HCT116 (cell line): ENCODE measurements around the gene WWP2. TPM values are rescaled to one million over a fixed set of nuclear protein-coding genes. Genes with fewer than 3 reads are reported as not detected.
A peak's percentile ranks its signal among the peaks of the same experiment; 100 is the strongest.

Experiments
- ATAC-seq: fragments of 200-7000 bp; cut with Tn5 transposase; 2 replicates; pipeline ENCODE4 v1.9.1; 2020; ENCODE audit warnings: mild to moderate bottlenecking, moderate library complexity
- BruUV-seq: library from RNA; stranded (reverse); fragments of 400-500 nt; replicated peaks from 2 replicates; lab custom pipeline; 2021; lab: Mats Ljungman, UMichigan
- CTCF ChIA-PET: fragments of 300-600 bp; sonication (Branson Sonifier 250); formaldehyde crosslinking; loops from one replicate; lab custom pipeline; 2021; ENCODE audit warnings: antibody characterized with exemption; lab: Charles Lee
- POLR2A ChIA-PET: fragments of 300-600, 350-600 bp; sonication (Branson Sonifier 250); formaldehyde crosslinking; loops from one replicate; lab custom pipeline; 2021; ENCODE audit warnings: antibody characterized with exemption; lab: Charles Lee
- RAD21 ChIA-PET, 2 experiments: fragments of 300-600 bp; sonication (Branson Sonifier 250); formaldehyde crosslinking; loops; one replicate each; lab custom pipeline; 2023; ENCODE audit warnings: low total read pairs in 2 of 2; ENCODE audit not compliant: uncharacterized antibody in 2 of 2, unreplicated experiment in 2 of 2, low non-redundant PET in 1 of 2; lab: Charles Lee
- DNase-seq: peaks from one replicate; pipeline ENCODE4 v3.0.0-alpha.2; 2010; ENCODE audit warnings: low read depth, low spot score
- H2AFZ ChIP-seq: fragments of 200-600 bp; shearing (Covaris generic), sonication (generic); 2 replicates; pipeline ENCODE4 v1.6.1; 2017; ENCODE audit warnings: low read depth, mixed run types, mixed read lengths, antibody characterized with exemption, low read length; ENCODE audit not compliant: poor library complexity, severe bottlenecking
- H3K27ac ChIP-seq: 2 replicates; pipeline ENCODE4 v1.5.1; 2012; ENCODE audit warnings: low read depth, low read length
- H3K27me3 ChIP-seq: fragments of 200-600 bp; sonication (generic); 2 replicates; pipeline ENCODE4 v1.6.1; 2016; ENCODE audit warnings: mixed run types, low read length, mixed read lengths; ENCODE audit not compliant: insufficient read depth
- H3K36me3 ChIP-seq, 2 experiments: fragments of 200-500 bp in 1 of 2; fragments of 200-600 bp in 1 of 2; sonication (Bioruptor generic) in 1 of 2; sonication (generic) in 1 of 2; 2 replicates each; pipeline versions ENCODE4 v1.5.1 to v1.6.1; 2014 to 2016; ENCODE audit warnings: low read length in 2 of 2, inconsistent platforms in 1 of 2, mixed read lengths in 1 of 2, mixed run types in 1 of 2; ENCODE audit not compliant: insufficient read depth in 2 of 2, control insufficient read depth in 1 of 2
- H3K4me1 ChIP-seq, 2 experiments: fragments of 200-600 bp in 1 of 2; sonication (generic) in 1 of 2; 2 replicates each; pipeline versions ENCODE4 v1.5.1 to v1.6.1; 2012 to 2017; ENCODE audit warnings: low read length in 2 of 2, inconsistent platforms in 1 of 2, mild to moderate bottlenecking in 1 of 2, mixed read lengths in 1 of 2, mixed run types in 1 of 2, moderate library complexity in 1 of 2; ENCODE audit not compliant: insufficient read depth in 2 of 2, control insufficient read depth in 1 of 2
- H3K4me2 ChIP-seq: fragments of 200-600 bp; sonication (generic); 2 replicates; pipeline ENCODE4 v1.6.1; 2017; ENCODE audit warnings: mixed run types, low read length, mixed read lengths
- H3K4me3 ChIP-seq, 2 experiments: fragments of 200-600 bp in 1 of 2; sonication (generic) in 1 of 2; replicated peaks in 1 of 2; 2 replicates each; pipeline ENCODE4 v1.5.1; 2011 to 2016; ENCODE audit warnings: low read length in 2 of 2, control low read depth in 1 of 2, low read depth in 1 of 2, mild to moderate bottlenecking in 1 of 2, mixed read lengths in 1 of 2, mixed run types in 1 of 2
- H3K79me2 ChIP-seq: fragments of 200-600 bp; sonication (generic); 2 replicates; pipeline ENCODE4 v1.6.1; 2017; ENCODE audit warnings: mild to moderate bottlenecking, mixed run types, low read length, moderate library complexity, mixed read lengths; ENCODE audit not compliant: insufficient read depth
- H3K9ac ChIP-seq: fragments of 200-600 bp; sonication (generic); 2 replicates; pipeline ENCODE4 v1.6.1; 2016; ENCODE audit warnings: low read length, mixed read lengths
- H3K9me2 ChIP-seq: fragments of 200-600 bp; sonication (generic), shearing (Covaris generic); 2 replicates; pipeline ENCODE4 v1.6.1; 2017; ENCODE audit warnings: mixed run types, mild to moderate bottlenecking, moderate library complexity; ENCODE audit not compliant: insufficient read depth
- H3K9me3 ChIP-seq, 2 experiments: fragments of 200-500 bp in 1 of 2; fragments of 200-600 bp in 1 of 2; sonication (Bioruptor generic) in 1 of 2; sonication (generic) in 1 of 2; 2 replicates each; pipeline ENCODE4 v1.6.1; 2014 to 2017; ENCODE audit warnings: low read length in 2 of 2, mixed read lengths in 2 of 2, inconsistent platforms in 1 of 2, low read depth in 1 of 2, mild to moderate bottlenecking in 1 of 2, mixed run types in 1 of 2, moderate library complexity in 1 of 2; ENCODE audit not compliant: control insufficient read depth in 1 of 2, insufficient read depth in 1 of 2
- H4K20me1 ChIP-seq: fragments of 200-600 bp; sonication (generic), shearing (Covaris generic); 2 replicates; pipeline ENCODE4 v1.6.1; 2017; ENCODE audit warnings: mixed run types, mild to moderate bottlenecking, moderate library complexity; ENCODE audit not compliant: insufficient read depth
- ATF3 ChIP-seq: IDR thresholded peaks from 2 replicates; pipeline ENCODE4 v1.6.1; 2012
- POLR2A ChIP-seq: IDR thresholded peaks from 2 replicates; pipeline ENCODE4 v1.7.0; 2011; ENCODE audit warnings: borderline replicate concordance; ENCODE audit not compliant: insufficient read depth, insufficient read length; ENCODE audit errors: extremely low read depth
- POLR2AphosphoS5 ChIP-seq: IDR thresholded peaks from 2 replicates; pipeline ENCODE4 v1.6.1; 2011; ENCODE audit warnings: mild to moderate bottlenecking, low read depth, low read length, moderate library complexity
- ZNF274 ChIP-seq: fragments of 200-500 bp; sonication (Bioruptor generic); IDR thresholded peaks from 2 replicates; pipeline ENCODE4 v1.6.1; 2014; ENCODE audit warnings: mild to moderate bottlenecking, low read depth, low read length, inconsistent platforms
- intact Hi-C: fragments of 100-400 bp; cut with micrococcal nuclease; formaldehyde crosslinking; loops from 2 replicates; pipeline ENCODE4 v1.10.0; 2022
- total RNA-seq: library from RNA; stranded (reverse); gene quantifications from one replicate; pipeline ENCODE4 v1.2.1, GENCODE V29; 2021; ENCODE audit not compliant: unreplicated experiment

Gene WWP2
- total RNA-seq, 1 experiment from 2014 or later: 44.2 TPM

GRCh38 chr16:69741519-69741918 is 20.6 kb upstream of the WWP2 start:
- ATAC-seq: no peak
- ChIA-PET CTCF (interaction anchor here (1.7 kb wide), 1 partner anchor 13 kb away, joined by 4 read pairs; the partner anchor contains the start of gene NOB1), POLR2A (interaction anchor here (1.2 to 2.4 kb wide), 2 partner anchors 13 to 15 kb away, joined by 4 to 8 read pairs; partner anchors contain the start of genes NOB1 and NQO1)

GRCh38 chr16:69741951-69742904 is 19.9 kb upstream of the WWP2 start:
- H3K4me2 ChIP-seq: no peak overlapping the region
- peaks cover 53% of the 10 kb centered on the region for H3K79me2 ChIP-seq
- H4K20me1 ChIP-seq: no peaks in the 10 kb centered on the region
- no peak overlapping the region for H3K4me3 ChIP-seq
- H2AFZ ChIP-seq: no peak overlapping the region
- TSS peak; percentile 48 for BruUV-seq
- H3K9ac ChIP-seq: no peak overlapping the region
- RAD21 ChIA-PET: no interaction called here
- no peaks in the 10 kb centered on the region for H3K9me3 ChIP-seq
- H3K27me3 ChIP-seq: no peaks in the 10 kb centered on the region
- no peaks in the 10 kb centered on the region for H3K4me1 ChIP-seq
- H3K9me2 ChIP-seq: no peaks in the 10 kb centered on the region
- POLR2A ChIA-PET: interaction anchor here (1.2 to 2.4 kb wide), 2 partner anchors 12 to 16 kb away, joined by 4 to 8 read pairs; partner anchors contain the start of genes NOB1 and NQO1
- ATAC-seq (no peak), DNase-seq (no peak)
- intact Hi-C loops: no loop called here
- H3K36me3 ChIP-seq: peaks cover 43 to 67% of the 10 kb centered on the region in 2 experiments
- TF ChIP-seq POLR2AphosphoS5 (no peak), ZNF274 (no peak), ATF3 (no peak)
- CTCF ChIA-PET: no interaction called here
- H3K27ac ChIP-seq: no peak overlapping the region

More at GRCh38 chr16:69741519-69741918, 20.6 kb upstream of the WWP2 start:
- Histone ChIP-seq H3K9me3 (no peaks in the 10 kb centered on the region), H3K4me3 (no peak overlapping the region), H2AFZ (no peak overlapping the region), H3K27me3 (no peaks in the 10 kb centered on the region), H3K79me2 (peaks cover 46% of the 10 kb centered on the region), H3K4me1 (no peaks in the 10 kb centered on the region), H3K4me2 (no peak overlapping the region), H4K20me1 (no peaks in the 10 kb centered on the region), H3K9me2 (no peaks in the 10 kb centered on the region), H3K36me3 (peaks cover 40 to 60% of the 10 kb centered on the region in 2 experiments), H3K27ac (no peak overlapping the region), H3K9ac (no peak overlapping the region)
- BruUV-seq: no TSS peak
- RAD21 ChIA-PET: no interaction called here
- intact Hi-C loops: no loop called here
- TF ChIP-seq POLR2A (no peak), POLR2AphosphoS5 (peak; percentile 11; the same call in 1 of the 2 replicates)
- no peak for DNase-seq
